HCT116 (cell line): ENCODE data around the gene MTM1.

Experiments
- CEBPB ChIP-seq: IDR thresholded peaks from 2 replicates; pipeline ENCODE4 v1.6.1; 2012; ENCODE audit warnings: low read depth
- EZH2 ChIP-seq: fragments of 200-600 bp; sonication (generic); IDR thresholded peaks from 2 replicates; pipeline ENCODE4 v1.6.1; 2017; ENCODE audit warnings: antibody characterized with exemption, mixed run types
- FOSL1 ChIP-seq: IDR thresholded peaks from 2 replicates; pipeline ENCODE4 v1.6.1; 2012; ENCODE audit warnings: low read depth
- POLR2A ChIP-seq: IDR thresholded peaks from 2 replicates; pipeline ENCODE4 v1.7.0; 2011; ENCODE audit warnings: borderline replicate concordance; ENCODE audit not compliant: insufficient read depth, insufficient read length; ENCODE audit errors: extremely low read depth
- POLR2AphosphoS5 ChIP-seq: IDR thresholded peaks from 2 replicates; pipeline ENCODE4 v1.6.1; 2011; ENCODE audit warnings: mild to moderate bottlenecking, low read depth, low read length, moderate library complexity
- YY1 ChIP-seq: IDR thresholded peaks from 2 replicates; pipeline ENCODE4 v1.6.1; 2011; ENCODE audit warnings: low read length, low read depth, moderate library complexity, mild to moderate bottlenecking; ENCODE audit not compliant: insufficient replicate concordance; ENCODE audit errors: extremely low read depth
- ZNF274 ChIP-seq: fragments of 200-500 bp; sonication (Bioruptor generic); IDR thresholded peaks from 2 replicates; pipeline ENCODE4 v1.6.1; 2014; ENCODE audit warnings: mild to moderate bottlenecking, low read depth, low read length, inconsistent platforms
- TF ChIP-seq, protein P1 (sequence below), 3 experiments: fragments of 200-600 bp in 1 of 3; sonication (generic) in 1 of 3; IDR thresholded peaks in 2 of 3; conservative IDR thresholded peaks in 1 of 3; 2 replicates each; pipeline ENCODE4 v1.5.1; 2012 to 2017; ENCODE audit warnings: low read depth in 2 of 3, low read length in 2 of 3, antibody characterized with exemption in 1 of 3, borderline replicate concordance in 1 of 3, control low read depth in 1 of 3, mild to moderate bottlenecking in 1 of 3, mixed read lengths in 1 of 3, mixed run types in 1 of 3, moderate library complexity in 1 of 3; ENCODE audit not compliant: insufficient read depth in 1 of 3
- TF ChIP-seq, protein P2 (sequence below): IDR thresholded peaks from 2 replicates; pipeline ENCODE4 v1.6.1; 2012
- TF ChIP-seq, protein P3 (sequence below): IDR thresholded peaks from 2 replicates; pipeline ENCODE4 v1.6.1; 2012

DNA sequence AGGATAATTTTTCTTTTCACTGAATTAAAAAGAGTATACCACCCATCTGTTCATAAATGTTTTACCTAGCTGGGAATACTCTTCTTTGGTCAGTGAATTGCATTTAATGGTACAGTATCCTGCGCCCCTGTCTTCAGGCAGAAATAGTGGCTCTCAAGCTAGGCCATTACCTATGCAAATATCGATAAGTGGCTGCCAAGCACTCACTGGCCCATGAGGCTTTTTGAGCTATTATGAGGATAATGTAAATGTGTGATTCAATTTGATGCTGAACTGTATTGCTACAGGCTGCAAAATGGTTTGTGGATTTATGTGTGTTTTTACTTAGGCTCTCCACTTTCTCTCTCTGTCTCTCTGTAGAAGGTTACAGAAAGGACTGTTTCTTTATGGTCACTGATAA is 94.7 kb downstream of the MTM1 start:
- no peak for TF ChIP-seq EZH2
- TF ChIP-seq, protein P1, sequence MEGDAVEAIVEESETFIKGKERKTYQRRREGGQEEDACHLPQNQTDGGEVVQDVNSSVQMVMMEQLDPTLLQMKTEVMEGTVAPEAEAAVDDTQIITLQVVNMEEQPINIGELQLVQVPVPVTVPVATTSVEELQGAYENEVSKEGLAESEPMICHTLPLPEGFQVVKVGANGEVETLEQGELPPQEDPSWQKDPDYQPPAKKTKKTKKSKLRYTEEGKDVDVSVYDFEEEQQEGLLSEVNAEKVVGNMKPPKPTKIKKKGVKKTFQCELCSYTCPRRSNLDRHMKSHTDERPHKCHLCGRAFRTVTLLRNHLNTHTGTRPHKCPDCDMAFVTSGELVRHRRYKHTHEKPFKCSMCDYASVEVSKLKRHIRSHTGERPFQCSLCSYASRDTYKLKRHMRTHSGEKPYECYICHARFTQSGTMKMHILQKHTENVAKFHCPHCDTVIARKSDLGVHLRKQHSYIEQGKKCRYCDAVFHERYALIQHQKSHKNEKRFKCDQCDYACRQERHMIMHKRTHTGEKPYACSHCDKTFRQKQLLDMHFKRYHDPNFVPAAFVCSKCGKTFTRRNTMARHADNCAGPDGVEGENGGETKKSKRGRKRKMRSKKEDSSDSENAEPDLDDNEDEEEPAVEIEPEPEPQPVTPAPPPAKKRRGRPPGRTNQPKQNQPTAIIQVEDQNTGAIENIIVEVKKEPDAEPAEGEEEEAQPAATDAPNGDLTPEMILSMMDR (IDR thresholded peaks at IDR 0.05 in 2 of 3, conservative IDR thresholded peaks at IDR 0.05 in 1 of 3; ENCODE audit: borderline replicate concordance in 1 of 3, insufficient read depth in 1 of 3, low read depth in 2 of 3, low read length in 2 of 3): no peak
- TF ChIP-seq, protein P2, sequence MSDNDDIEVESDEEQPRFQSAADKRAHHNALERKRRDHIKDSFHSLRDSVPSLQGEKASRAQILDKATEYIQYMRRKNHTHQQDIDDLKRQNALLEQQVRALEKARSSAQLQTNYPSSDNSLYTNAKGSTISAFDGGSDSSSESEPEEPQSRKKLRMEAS: no peak
- TF ChIP-seq POLR2A: no peak
- no peak for TF ChIP-seq CEBPB
- no peak for TF ChIP-seq ZNF274
- TF ChIP-seq, protein P3, sequence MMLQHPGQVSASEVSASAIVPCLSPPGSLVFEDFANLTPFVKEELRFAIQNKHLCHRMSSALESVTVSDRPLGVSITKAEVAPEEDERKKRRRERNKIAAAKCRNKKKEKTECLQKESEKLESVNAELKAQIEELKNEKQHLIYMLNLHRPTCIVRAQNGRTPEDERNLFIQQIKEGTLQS: no peak
- TF ChIP-seq FOSL1: no peak
- no peak for TF ChIP-seq YY1
- TF ChIP-seq POLR2AphosphoS5: no peak
